ENCODE results near the gene KY. TPM values are rescaled to one million over a fixed set of nuclear protein-coding genes. Genes with fewer than 3 reads are reported as not detected.

The KY gene
- polyA plus RNA-seq, 2 of the 4 experiments (the other 2 are of a cell fraction): 0.04 to 0.05 TPM

DNA sequence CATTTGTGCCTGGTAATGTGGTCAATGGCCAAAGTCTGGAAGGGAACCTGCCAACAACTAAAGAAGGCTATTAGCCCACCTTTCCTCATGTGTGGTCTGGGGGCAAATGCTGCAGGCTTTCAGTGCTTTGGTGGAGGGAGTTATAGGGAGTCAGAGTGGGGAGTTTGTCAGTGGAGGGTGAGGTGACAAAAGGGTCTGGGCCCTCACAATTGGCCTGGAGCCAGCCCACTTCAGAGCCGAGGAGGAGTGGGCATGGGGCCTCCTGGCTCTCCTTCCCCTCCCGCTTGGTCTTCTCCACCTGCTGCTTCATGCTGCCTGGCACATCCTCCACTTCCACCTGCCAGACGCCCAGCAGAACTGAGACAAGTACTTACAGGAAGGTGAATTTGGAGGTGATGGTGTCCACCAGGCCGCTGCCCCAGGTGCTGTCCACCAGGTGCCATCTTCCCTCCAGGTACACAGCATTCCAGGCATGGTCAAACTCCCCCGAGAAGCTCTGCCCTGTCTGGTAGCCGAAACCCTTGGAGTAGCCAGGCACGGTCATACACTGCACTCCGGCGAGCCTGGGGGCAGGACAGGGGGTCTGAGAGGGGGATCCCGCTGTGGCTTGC is 40.9 kb downstream of the KY start (continued):
- TF ChIP-seq, protein P1, sequence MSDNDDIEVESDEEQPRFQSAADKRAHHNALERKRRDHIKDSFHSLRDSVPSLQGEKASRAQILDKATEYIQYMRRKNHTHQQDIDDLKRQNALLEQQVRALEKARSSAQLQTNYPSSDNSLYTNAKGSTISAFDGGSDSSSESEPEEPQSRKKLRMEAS (IDR thresholded peaks at IDR 0.05): no peak
- TF ChIP-seq SREBF2 (IDR thresholded peaks at IDR 0.05): no peak
- TF ChIP-seq NR3C1 (IDR thresholded peaks at IDR 0.05): no peak
- TF ChIP-seq, protein P2, sequence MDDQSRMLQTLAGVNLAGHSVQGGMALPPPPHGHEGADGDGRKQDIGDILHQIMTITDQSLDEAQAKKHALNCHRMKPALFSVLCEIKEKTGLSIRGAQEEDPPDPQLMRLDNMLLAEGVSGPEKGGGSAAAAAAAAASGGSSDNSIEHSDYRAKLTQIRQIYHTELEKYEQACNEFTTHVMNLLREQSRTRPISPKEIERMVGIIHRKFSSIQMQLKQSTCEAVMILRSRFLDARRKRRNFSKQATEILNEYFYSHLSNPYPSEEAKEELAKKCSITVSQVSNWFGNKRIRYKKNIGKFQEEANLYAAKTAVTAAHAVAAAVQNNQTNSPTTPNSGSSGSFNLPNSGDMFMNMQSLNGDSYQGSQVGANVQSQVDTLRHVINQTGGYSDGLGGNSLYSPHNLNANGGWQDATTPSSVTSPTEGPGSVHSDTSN (IDR thresholded peaks at IDR 0.05): no peak
- no peak for TF ChIP-seq CHD4 (IDR thresholded peaks at IDR 0.05; ENCODE audit: borderline replicate concordance)
- TF ChIP-seq, protein P3, sequence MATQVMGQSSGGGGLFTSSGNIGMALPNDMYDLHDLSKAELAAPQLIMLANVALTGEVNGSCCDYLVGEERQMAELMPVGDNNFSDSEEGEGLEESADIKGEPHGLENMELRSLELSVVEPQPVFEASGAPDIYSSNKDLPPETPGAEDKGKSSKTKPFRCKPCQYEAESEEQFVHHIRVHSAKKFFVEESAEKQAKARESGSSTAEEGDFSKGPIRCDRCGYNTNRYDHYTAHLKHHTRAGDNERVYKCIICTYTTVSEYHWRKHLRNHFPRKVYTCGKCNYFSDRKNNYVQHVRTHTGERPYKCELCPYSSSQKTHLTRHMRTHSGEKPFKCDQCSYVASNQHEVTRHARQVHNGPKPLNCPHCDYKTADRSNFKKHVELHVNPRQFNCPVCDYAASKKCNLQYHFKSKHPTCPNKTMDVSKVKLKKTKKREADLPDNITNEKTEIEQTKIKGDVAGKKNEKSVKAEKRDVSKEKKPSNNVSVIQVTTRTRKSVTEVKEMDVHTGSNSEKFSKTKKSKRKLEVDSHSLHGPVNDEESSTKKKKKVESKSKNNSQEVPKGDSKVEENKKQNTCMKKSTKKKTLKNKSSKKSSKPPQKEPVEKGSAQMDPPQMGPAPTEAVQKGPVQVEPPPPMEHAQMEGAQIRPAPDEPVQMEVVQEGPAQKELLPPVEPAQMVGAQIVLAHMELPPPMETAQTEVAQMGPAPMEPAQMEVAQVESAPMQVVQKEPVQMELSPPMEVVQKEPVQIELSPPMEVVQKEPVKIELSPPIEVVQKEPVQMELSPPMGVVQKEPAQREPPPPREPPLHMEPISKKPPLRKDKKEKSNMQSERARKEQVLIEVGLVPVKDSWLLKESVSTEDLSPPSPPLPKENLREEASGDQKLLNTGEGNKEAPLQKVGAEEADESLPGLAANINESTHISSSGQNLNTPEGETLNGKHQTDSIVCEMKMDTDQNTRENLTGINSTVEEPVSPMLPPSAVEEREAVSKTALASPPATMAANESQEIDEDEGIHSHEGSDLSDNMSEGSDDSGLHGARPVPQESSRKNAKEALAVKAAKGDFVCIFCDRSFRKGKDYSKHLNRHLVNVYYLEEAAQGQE (IDR thresholded peaks at IDR 0.05): no peak

DNA sequence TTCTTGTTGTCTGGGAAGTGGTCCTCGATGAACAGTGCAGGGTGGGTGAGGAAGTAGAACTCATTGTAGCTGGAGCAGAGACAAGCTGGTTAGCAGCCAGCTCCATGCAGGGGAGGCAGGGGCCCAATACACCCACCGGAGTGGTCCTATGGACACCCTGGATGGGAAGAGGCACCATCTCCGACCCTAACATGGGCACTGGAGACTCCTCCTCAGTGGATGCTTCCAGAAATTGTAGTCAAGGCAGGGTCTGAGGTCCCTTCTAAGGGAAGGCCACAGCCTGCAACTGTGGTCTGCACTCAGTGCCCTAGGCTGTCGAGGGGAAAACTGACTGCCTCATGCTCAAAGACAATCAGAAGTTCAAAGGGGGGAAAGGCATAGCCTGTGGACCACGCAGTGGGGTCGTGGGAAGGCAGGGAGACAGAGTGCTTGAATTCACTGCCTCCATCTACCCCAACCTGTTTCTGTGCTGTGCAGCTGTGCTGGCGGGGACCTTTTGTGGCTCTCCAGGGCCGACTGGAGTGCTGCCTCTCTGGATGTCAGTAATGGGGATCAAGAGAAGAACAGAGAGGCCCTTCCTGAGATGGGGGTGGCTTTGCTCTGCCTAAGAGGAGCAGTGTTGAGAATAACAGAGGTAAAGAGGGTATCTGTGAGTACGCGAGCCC is 41.9 kb downstream of the KY start:
- DNase-seq (ENCODE audit: low read depth in 1 of 2, low spot score in 1 of 2) (no peak), FAIRE-seq (no peak), ATAC-seq (no peak)
- Histone ChIP-seq H3K4me1 (no peaks in the 10 kb centered on the region), H3K4me2 (no peak overlapping the region), H3K4me3 (no peak overlapping the region), H3K27ac (no peak overlapping the region), H3K9me3 (no peaks in the 10 kb centered on the region)
- ChIA-PET CTCF (no interaction called here), POLR2A (no interaction called here)
- 33% methylated on average over 6 of the region's 10 CpGs for WGBS (ENCODE audit: missing lambda C conversion rate)
- TF ChIP-seq CHD4 (IDR thresholded peaks at IDR 0.05; ENCODE audit: borderline replicate concordance) (no peak), RFX5 (IDR thresholded peaks at IDR 0.05) (no peak), EP300 (IDR thresholded peaks at IDR 0.05) (no peak), RCOR1 (IDR thresholded peaks at IDR 0.05; ENCODE audit: low read depth, low read length) (no peak), HDAC2 (IDR thresholded peaks at IDR 0.05) (no peak), FOSL2 (IDR thresholded peaks at IDR 0.05) (no peak), FOSL2 (CRISPR knock-in tag; IDR thresholded peaks at IDR 0.05) (no peak), RAD21 (conservative IDR thresholded peaks at IDR 0.05 in 1 of 2, IDR thresholded peaks at IDR 0.05 in 1 of 2) (no peak), POLR2AphosphoS2 (conservative IDR thresholded peaks at IDR 0.05; ENCODE audit: low read length) (no peak), CHD2 (IDR thresholded peaks at IDR 0.05; ENCODE audit: low read length, partially characterized antibody) (no peak)
- TF ChIP-seq, protein P4, sequence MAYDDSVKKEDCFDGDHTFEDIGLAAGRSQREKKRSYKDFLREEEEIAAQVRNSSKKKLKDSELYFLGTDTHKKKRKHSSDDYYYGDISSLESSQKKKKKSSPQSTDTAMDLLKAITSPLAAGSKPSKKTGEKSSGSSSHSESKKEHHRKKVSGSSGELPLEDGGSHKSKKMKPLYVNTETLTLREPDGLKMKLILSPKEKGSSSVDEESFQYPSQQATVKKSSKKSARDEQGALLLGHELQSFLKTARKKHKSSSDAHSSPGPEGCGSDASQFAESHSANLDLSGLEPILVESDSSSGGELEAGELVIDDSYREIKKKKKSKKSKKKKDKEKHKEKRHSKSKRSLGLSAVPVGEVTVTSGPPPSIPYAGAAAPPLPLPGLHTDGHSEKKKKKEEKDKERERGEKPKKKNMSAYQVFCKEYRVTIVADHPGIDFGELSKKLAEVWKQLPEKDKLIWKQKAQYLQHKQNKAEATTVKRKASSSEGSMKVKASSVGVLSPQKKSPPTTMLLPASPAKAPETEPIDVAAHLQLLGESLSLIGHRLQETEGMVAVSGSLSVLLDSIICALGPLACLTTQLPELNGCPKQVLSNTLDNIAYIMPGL (CRISPR knock-in tag; IDR thresholded peaks at IDR 0.05; ENCODE audit: borderline replicate concordance): no peak
- TF ChIP-seq, protein P5, sequence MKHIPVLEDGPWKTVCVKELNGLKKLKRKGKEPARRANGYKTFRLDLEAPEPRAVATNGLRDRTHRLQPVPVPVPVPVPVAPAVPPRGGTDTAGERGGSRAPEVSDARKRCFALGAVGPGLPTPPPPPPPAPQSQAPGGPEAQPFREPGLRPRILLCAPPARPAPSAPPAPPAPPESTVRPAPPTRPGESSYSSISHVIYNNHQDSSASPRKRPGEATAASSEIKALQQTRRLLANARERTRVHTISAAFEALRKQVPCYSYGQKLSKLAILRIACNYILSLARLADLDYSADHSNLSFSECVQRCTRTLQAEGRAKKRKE (CRISPR knock-in tag; IDR thresholded peaks at IDR 0.05; ENCODE audit: low read depth): no peak
- TF ChIP-seq, protein P6, sequence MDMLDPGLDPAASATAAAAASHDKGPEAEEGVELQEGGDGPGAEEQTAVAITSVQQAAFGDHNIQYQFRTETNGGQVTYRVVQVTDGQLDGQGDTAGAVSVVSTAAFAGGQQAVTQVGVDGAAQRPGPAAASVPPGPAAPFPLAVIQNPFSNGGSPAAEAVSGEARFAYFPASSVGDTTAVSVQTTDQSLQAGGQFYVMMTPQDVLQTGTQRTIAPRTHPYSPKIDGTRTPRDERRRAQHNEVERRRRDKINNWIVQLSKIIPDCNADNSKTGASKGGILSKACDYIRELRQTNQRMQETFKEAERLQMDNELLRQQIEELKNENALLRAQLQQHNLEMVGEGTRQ (IDR thresholded peaks at IDR 0.05): no peak
